Brain microvascular endothelial cell (primary cell): ENCODE results near the gene ANKMY1.

Source experiments
- DNase-seq: peaks from one replicate; pipeline ENCODE4 v3.0.0-alpha.2; 2020
- H3K27ac ChIP-seq: fragments of 250-450 bp; sonication (Bioruptor Pico); 2 replicates; pipeline ENCODE4 v1.5.1; 2020; ENCODE audit warnings: mild to moderate bottlenecking, moderate library complexity
- H3K27me3 ChIP-seq: fragments of 250-450 bp; sonication (Bioruptor Pico); replicated peaks from 2 replicates; pipeline ENCODE4 v1.5.1; 2020; ENCODE audit warnings: mild to moderate bottlenecking
- H3K36me3 ChIP-seq: fragments of 250-450 bp; sonication (Bioruptor Pico); replicated peaks from 2 replicates; pipeline ENCODE4 v1.5.1; 2020; ENCODE audit warnings: mild to moderate bottlenecking
- H3K4me3 ChIP-seq: 2 replicates; pipeline ENCODE4 v1.5.1; 2011; ENCODE audit warnings: low read depth, mild to moderate bottlenecking, control low read depth, low read length, moderate library complexity
- in situ Hi-C: cut with HindIII; loops from 2 replicates; pipeline ENCODE4 v1.10.0; 2017; ENCODE audit warnings: low sequenced_read_pairs, low pct_ligation_motif_present
- TF ChIP-seq, protein P1 (sequence below): IDR thresholded peaks from 2 replicates; pipeline ENCODE4 v1.5.1; 2011; ENCODE audit warnings: low read depth, mild to moderate bottlenecking, moderate library complexity, low read length, control low read depth, inconsistent platforms; ENCODE audit errors: missing control alignments

ANKMY1 gene

GRCh38 chr2:240530181-240530580 is 27.6 kb downstream of the ANKMY1 start:
- H3K27ac ChIP-seq, result no peak overlapping the region

DNA sequence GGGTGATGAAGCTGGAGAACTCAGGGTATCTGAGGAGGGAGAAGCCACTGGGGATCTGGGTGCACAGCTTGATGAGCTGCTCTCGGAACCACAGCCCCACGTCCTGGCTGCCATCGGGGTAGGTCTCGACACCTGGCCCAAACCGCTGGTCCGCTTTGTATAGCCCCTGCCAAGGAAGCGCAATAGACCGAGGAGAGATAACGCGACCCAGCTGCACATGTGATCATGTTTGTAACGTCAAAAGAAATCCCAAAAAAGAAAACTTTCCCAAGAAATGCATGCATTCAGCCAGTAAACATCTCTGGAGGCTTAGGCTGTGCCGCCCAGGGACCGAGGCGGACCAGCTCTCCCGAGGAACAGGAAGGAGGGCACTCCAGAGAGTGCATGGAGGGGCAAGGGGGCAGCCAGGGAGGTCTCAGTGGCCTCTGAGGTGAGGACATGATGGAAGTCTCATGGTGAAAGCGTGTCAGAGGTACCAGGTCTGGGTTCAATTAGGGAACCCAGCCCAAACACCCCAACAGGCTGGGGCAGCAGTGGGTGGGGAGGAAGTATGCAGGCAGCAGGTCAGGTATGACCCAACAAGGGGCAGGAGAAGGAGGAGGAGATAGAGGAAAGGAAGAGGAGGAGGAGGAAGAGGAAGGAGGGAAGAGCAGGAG is 28.3 kb downstream of the ANKMY1 start:
- in situ Hi-C loops, result no loop called here
- Histone ChIP-seq H3K36me3 (no peaks in the 10 kb centered on the region), H3K27me3 (no peaks in the 10 kb centered on the region), H3K27ac (no peak overlapping the region), H3K4me3 (no peak overlapping the region)
- no peak for DNase-seq
- TF ChIP-seq, protein P1, sequence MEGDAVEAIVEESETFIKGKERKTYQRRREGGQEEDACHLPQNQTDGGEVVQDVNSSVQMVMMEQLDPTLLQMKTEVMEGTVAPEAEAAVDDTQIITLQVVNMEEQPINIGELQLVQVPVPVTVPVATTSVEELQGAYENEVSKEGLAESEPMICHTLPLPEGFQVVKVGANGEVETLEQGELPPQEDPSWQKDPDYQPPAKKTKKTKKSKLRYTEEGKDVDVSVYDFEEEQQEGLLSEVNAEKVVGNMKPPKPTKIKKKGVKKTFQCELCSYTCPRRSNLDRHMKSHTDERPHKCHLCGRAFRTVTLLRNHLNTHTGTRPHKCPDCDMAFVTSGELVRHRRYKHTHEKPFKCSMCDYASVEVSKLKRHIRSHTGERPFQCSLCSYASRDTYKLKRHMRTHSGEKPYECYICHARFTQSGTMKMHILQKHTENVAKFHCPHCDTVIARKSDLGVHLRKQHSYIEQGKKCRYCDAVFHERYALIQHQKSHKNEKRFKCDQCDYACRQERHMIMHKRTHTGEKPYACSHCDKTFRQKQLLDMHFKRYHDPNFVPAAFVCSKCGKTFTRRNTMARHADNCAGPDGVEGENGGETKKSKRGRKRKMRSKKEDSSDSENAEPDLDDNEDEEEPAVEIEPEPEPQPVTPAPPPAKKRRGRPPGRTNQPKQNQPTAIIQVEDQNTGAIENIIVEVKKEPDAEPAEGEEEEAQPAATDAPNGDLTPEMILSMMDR, result no peak

More at GRCh38 chr2:240530181-240530580, 27.6 kb downstream of the ANKMY1 start:
- in situ Hi-C loops, result no loop called here
- no peaks in the 10 kb centered on the region for H3K27me3 ChIP-seq
- no peaks in the 10 kb centered on the region for H3K36me3 ChIP-seq
- DNase-seq, result no peak
- no peak overlapping the region for H3K4me3 ChIP-seq
- TF ChIP-seq, protein P1, result no peak

- DNase-seq, result no peak
- H3K4me3 ChIP-seq, result no peak overlapping the region
- H3K27ac ChIP-seq, result no peak overlapping the region
- in situ Hi-C loops, result no loop called here
- TF ChIP-seq, protein P1, result no peak
- no peaks in the 10 kb centered on the region for H3K36me3 ChIP-seq
- no peaks in the 10 kb centered on the region for H3K27me3 ChIP-seq
These were observed 29.3 kb downstream of the ANKMY1 start for GRCh38 chr2:240528406-240529040.

DNA sequence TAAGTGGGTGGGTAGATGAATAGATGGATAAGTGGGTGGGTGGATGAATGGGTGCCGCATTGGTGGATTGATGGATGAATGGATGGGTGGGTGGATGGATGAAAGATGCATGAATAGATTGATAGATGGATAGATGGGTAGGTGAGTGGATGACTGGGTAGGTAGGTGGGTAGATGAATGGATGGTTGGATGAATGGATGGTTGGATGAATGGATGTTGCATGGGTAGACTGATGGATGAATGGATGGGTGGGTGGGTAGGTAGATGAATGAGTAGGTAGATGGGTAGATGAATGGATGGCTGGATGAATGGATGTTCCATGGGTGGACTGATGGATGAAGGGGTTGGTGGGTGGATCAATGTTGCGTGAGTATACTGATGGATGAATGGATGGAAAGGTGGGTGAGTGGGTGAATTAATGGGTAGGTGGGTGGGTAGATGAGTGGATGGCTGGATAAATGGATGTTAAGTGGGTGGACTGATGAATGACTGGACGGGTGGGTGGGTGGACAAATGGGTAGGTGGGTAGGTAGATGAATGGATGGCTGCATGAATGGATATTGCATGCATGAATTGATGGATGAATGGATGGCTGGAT is 30.5 kb downstream of the ANKMY1 start:
- in situ Hi-C loops, result no loop called here
- DNase-seq, result no peak
- H3K27ac ChIP-seq, result no peak overlapping the region
- H3K4me3 ChIP-seq, result no peak overlapping the region
- TF ChIP-seq, protein P1, result no peak
- no peaks in the 10 kb centered on the region for H3K27me3 ChIP-seq
- no peaks in the 10 kb centered on the region for H3K36me3 ChIP-seq

GRCh38 chr2:240526521-240526920 is 31.3 kb downstream of the ANKMY1 start:
- TF ChIP-seq, protein P1, result no peak
- Histone ChIP-seq H3K36me3 (no peaks in the 10 kb centered on the region), H3K27me3 (no peaks in the 10 kb centered on the region), H3K4me3 (no peak overlapping the region), H3K27ac (no peak overlapping the region)
- no peak for DNase-seq
- in situ Hi-C loops, result no loop called here

GRCh38 chr2:240525802-240526201 is 32.0 kb downstream of the ANKMY1 start:
- H3K27me3 ChIP-seq, result no peaks in the 10 kb centered on the region
- no peaks in the 10 kb centered on the region for H3K36me3 ChIP-seq
- in situ Hi-C loops, result no loop called here

More at GRCh38 chr2:240525802-240526201, 32.0 kb downstream of the ANKMY1 start:
- no peak overlapping the region for H3K27ac ChIP-seq
- no peak for DNase-seq
- TF ChIP-seq, protein P1, result no peak
- no peak overlapping the region for H3K4me3 ChIP-seq
